Activated CD8-positive, alpha-beta T cell treated with anti-CD3 and anti-CD28 coated beads, Interleukin-2, amount 10 ng/mL, durations not matched to agents 7 days and 5 days (primary cell): ENCODE measurements around the gene NELFB. TPM values are rescaled to one million over a fixed set of nuclear protein-coding genes. Genes with fewer than 3 reads are reported as not detected.

ENCODE experiments used
- ATAC-seq: fragments of 150-1000 bp; cut with Tn5 transposase; one replicate; pipeline ENCODE4 v1.10.0; 2021; ENCODE audit warnings: moderate library complexity
- CTCF ChIA-PET: fragments of 350-600 bp; sonication (Branson Sonifier 250); formaldehyde crosslinking; loops from one replicate; lab custom pipeline; 2021; ENCODE audit warnings: antibody characterized with exemption; lab: Charles Lee
- POLR2A ChIA-PET: fragments of 350-600 bp; sonication (Branson Sonifier 250); formaldehyde crosslinking; loops from one replicate; lab custom pipeline; 2021; ENCODE audit warnings: antibody characterized with exemption; lab: Charles Lee
- DNase-seq: peaks from one replicate; pipeline ENCODE4 v3.0.0-alpha.2; 2020
- H3K27ac Mint-ChIP-seq: one replicate; pipeline ENCODE4 v1.8.0; 2021; ENCODE audit warnings: mild to moderate bottlenecking, mixed read lengths
- H3K27me3 Mint-ChIP-seq: one replicate; pipeline ENCODE4 v1.8.0; 2021; ENCODE audit warnings: low read depth, mixed read lengths
- H3K36me3 Mint-ChIP-seq: one replicate; pipeline ENCODE4 v1.8.0; 2021; ENCODE audit warnings: low read depth, mixed read lengths
- H3K4me1 Mint-ChIP-seq: one replicate; pipeline ENCODE4 v1.8.0; 2021; ENCODE audit warnings: low read depth, mixed read lengths
- H3K4me3 Mint-ChIP-seq: one replicate; pipeline ENCODE4 v1.8.0; 2021; ENCODE audit warnings: mild to moderate bottlenecking, mixed read lengths
- H3K9me3 Mint-ChIP-seq: one replicate; pipeline ENCODE4 v1.8.0; 2022; ENCODE audit warnings: mixed read lengths; ENCODE audit not compliant: insufficient read depth
- total RNA-seq, 2 experiments: library from RNA; stranded (reverse); gene quantifications; one replicate each; pipeline ENCODE4 v1.2.3, GENCODE V29; 2021

The NELFB gene
- total RNA-seq, 2 experiments from 2014 or later: 68.6 to 68.8 TPM

DNA sequence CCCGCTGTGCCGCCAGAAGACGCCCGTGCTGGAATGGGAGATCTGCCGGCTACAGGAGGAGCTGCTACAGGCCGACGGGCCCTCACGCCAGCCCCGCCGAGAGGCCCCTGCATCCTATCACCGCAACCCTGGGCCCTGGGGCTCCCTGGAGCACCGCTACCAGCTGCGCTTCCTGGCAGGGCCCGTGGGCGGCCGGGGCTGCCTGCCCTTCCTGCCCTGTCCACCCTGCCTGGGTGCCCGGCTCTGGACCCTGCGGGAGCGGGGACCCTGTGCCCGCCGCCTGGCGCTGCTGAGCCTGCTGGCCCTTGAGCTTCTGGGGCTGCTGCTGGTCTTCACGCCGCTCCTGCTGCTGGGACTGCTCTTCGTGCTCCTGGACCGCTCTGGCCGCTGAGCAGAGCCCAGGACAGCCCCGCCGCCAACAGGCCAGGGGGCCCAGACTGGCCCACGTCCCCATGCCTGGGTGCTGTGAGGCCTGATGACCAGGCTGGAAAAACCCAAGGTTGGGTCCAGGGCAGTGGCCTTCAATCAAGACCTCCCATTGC, 36.8 kb upstream of the NELFB start:
- no peaks in the 10 kb centered on the region for H3K27me3 Mint-ChIP-seq
- no peaks in the 10 kb centered on the region for H3K9me3 Mint-ChIP-seq
- no peak overlapping the region for H3K4me3 Mint-ChIP-seq
- ChIA-PET CTCF (interaction anchor here (1.4 kb wide), 1 partner anchor 29 kb away, joined by 5 read pairs; the partner anchor contains the start of genes ANAPC2 and SSNA1), POLR2A (no interaction called here)
- no peak for DNase-seq
- H3K27ac Mint-ChIP-seq: no peak overlapping the region
- H3K36me3 Mint-ChIP-seq: no peaks in the 10 kb centered on the region
- H3K4me1 Mint-ChIP-seq: peaks cover 7% of the 10 kb centered on the region
- no peak for ATAC-seq

GRCh38 chr9:137218754-137219271, 36.3 kb upstream of the NELFB start:
- CTCF ChIA-PET: interaction anchor here (1.4 kb wide), 1 partner anchor 30 kb away, joined by 5 read pairs; the partner anchor contains the start of genes ANAPC2 and SSNA1

GRCh38 chr9:137219757-137220316, 35.3 kb upstream of the NELFB start:
- Mint-ChIP-seq H3K4me1 (peaks cover 9% of the 10 kb centered on the region), H3K36me3 (no peaks in the 10 kb centered on the region), H3K9me3 (no peaks in the 10 kb centered on the region), H3K27ac (no peak overlapping the region), H3K4me3 (no peak overlapping the region), H3K27me3 (no peaks in the 10 kb centered on the region)
- DNase-seq: no peak
- no peak for ATAC-seq
- ChIA-PET CTCF (interaction anchor here (1.4 kb wide), 1 partner anchor 31 kb away, joined by 5 read pairs; the partner anchor contains the start of genes ANAPC2 and SSNA1), POLR2A (interaction anchor here (1.5 to 2.1 kb wide), 3 partner anchors 15 to 21 kb away, joined by 4 to 6 read pairs (median 5); partner anchors contain the start of genes TPRN and TUBB4B)

More at GRCh38 chr9:137218754-137219271, 36.3 kb upstream of the NELFB start:
- ATAC-seq (no peak), DNase-seq (no peak)
- Mint-ChIP-seq H3K36me3 (no peaks in the 10 kb centered on the region), H3K27me3 (no peaks in the 10 kb centered on the region), H3K27ac (no peak overlapping the region), H3K9me3 (no peaks in the 10 kb centered on the region), H3K4me1 (peaks cover 7% of the 10 kb centered on the region), H3K4me3 (no peak overlapping the region)
- POLR2A ChIA-PET: interaction anchor here (1.5 kb wide), 1 partner anchor 14 kb away, joined by 4 read pairs; no protein-coding TSS in a partner anchor

DNA sequence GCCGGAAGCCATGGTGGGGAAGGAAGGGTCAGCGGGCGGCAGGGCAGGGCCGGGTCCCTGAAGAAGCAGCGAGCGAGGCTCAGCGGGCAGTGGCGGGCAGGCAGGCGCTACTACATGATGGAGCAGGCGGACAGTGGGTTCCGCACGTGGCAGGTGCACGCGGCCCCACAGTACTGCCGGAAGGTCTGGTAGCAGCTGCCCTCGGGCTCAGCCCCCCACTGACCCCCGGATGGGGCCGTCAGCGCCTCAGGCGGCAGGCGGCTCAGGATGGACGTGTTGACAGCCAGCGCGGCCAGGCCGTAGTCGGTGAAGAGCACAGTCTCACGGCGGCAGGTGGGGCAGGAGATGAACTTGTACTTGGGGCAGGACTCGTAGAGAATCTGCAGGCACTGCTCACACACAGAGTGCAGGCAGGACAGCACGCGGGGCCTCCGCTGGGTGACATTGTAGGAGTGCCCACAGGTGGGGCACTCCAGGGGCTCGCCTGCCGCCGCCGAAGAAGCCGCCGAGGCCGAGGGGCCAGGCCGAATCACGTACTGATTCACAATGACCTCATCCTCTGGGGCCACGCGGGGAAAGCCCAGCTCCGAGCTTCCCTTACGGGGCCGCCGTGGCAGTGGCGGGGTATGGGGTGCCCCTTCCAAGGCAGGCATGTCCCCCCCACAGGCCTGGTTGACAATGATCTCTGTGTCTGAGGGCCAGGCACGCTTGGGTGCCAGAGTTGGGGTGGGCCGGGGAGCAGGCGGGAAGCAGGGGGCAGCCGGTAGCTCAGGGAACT, 34.6 kb upstream of the NELFB start:
- Mint-ChIP-seq H3K27ac (no peak overlapping the region), H3K27me3 (no peaks in the 10 kb centered on the region), H3K4me1 (peaks cover 16% of the 10 kb centered on the region), H3K4me3 (peak overlapping the region; percentile 55), H3K36me3 (no peaks in the 10 kb centered on the region), H3K9me3 (no peaks in the 10 kb centered on the region)
- CTCF ChIA-PET: no interaction called here
- POLR2A ChIA-PET: interaction anchor here (1.5 to 2.1 kb wide), 3 partner anchors 16 to 20 kb away, joined by 4 to 6 read pairs (median 5); partner anchors contain the start of genes TPRN and TUBB4B
- ATAC-seq: no peak
- no peak for DNase-seq

DNA sequence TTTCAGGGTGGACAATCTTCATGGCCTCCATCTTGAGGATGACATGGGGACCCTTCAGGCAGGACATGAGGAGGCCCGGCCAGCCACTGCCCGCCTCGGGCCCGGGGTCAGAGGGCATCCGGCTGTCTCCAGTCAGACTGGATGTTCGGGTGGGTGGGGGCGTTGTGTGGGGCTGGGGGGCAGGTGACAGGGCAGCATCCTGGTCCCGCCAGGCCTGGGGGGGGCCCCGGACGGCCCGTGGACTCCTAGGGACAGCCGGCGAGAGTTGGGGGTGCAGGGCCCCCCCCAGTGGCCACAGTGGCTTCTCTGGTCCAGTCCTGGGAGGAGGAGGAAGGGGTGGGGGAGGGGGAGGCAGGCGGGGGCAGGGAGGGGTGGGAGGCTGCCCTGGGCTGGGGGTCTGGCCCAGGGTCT, 34.0 kb upstream of the NELFB start:
- Mint-ChIP-seq H3K4me1 (peaks cover 16% of the 10 kb centered on the region), H3K9me3 (no peaks in the 10 kb centered on the region), H3K27ac (no peak overlapping the region), H3K36me3 (no peaks in the 10 kb centered on the region), H3K27me3 (no peaks in the 10 kb centered on the region), H3K4me3 (peak overlapping the region; percentile 55)
- ChIA-PET CTCF (no interaction called here), POLR2A (interaction anchor here (2.1 kb wide), 1 partner anchor 19 kb away, joined by 6 read pairs; the partner anchor contains the start of gene TUBB4B)
- DNase-seq: no peak
- no peak for ATAC-seq

GRCh38 chr9:137221506-137222111, 33.5 kb upstream of the NELFB start:
- Mint-ChIP-seq H3K9me3 (no peaks in the 10 kb centered on the region), H3K27me3 (no peaks in the 10 kb centered on the region), H3K36me3 (no peaks in the 10 kb centered on the region), H3K4me1 (peaks cover 16% of the 10 kb centered on the region), H3K4me3 (peak overlapping the region; percentile 36), H3K27ac (no peak overlapping the region)
- ATAC-seq: no peak
- POLR2A ChIA-PET: interaction anchor here (1.4 to 3.7 kb wide), 4 partner anchors 15 to 33 kb away, joined by 4 to 28 read pairs (median 9); partner anchors contain the start of genes ANAPC2, NDOR1, SSNA1 and TMEM203
- CTCF ChIA-PET: no interaction called here
- DNase-seq: no peak

DNA sequence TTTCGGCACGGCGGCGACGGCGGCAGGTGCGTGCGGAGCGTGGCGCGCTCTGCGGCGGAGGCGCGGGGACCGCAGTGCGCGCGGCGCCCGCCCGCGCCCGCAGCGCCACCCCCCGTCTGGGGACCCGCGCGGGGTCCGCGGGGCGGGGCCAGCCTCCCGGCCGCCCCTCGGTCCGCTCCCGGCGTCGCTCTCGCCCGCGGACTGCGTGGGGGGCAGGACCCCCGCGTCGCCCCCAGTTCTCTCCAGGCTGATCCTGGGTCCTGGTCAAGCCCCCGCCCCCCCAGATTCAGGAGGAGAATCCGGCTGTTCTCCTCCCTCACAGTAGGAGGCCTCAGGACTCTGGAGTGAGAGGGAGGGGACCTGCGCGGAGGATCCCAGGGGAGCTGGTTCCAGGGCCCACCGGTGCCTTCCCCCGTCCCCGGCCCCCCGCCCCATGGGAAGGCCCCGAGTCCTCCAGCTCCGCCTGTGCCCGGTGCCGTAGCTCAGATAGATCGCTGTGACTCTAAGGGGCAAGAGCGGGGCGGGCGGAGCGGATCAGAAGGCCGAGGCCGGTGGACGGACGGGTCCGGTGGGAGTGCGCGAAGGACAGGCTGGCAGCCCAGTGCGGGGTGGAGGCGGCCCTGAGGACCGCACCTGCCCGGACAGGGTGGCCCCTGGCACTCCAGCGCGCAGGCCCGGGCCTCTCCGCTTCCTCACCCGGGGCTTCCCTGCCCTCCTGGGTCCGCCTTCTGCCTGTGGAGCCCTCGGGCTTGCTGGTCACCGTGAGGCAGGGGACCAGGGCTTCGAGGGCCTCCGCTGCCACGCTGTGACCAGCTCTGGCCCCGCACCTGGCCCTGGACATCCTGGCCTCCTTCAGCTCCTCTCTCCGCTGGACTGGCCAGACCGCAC, 32.7 kb upstream of the NELFB start, which contains the start of gene RNF208:
Gene RNF208, minus strand, starts transcription at position 51 of the 888 bp plus-strand sequence. CDS start 1,028 bp downstream, outside the sequence.
- POLR2A ChIA-PET: interaction anchor here (0.6 to 3.7 kb wide), 12 partner anchors 14 to 135 kb away, joined by 3 to 28 read pairs (median 6); partner anchors contain the start of genes ANAPC2, MAN1B1, NDOR1 and NELFB

DNA sequence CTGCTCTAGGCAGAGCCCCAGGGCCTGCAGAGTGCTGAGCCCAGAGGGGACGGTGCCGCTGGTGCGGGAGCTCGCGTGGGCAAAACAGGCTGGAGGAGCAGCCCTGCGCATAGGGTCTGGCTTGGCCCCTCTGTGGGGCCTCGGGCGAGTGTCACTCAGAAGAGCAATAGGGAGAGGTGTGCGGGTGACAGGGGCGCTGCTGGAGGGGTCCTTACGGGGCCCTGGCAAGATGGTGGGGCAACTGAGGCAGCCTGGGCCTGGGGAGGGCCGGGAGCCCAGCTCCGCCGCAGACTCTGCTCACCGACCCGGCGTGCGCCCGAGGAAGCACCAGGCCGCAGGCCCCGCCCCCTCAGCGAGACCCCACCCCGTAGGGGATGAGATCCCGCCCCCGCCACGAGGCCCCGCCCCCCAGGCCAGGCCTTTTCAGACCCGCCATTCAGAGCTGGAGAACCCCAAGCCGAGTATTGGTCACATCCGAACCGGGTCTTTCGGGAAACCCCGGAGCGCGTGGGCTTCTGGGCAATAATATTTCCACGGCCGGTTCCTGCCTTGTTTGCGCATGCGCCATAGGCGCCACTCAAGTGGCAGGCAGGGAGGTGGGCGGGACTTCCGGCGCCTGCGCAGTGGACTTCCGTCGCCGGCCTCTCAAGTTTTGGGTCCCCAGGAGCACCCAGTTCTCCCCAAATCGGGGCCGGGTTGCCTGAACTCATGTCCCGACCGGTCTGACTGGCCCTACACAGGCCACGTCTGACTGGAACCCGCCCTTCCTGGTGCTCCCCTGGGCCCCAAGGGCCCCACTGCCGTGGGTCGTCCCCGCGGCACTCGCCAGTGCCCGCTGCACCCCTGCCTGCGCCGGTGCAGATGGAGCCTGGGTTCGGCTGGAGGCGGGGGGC, 31.8 kb upstream of the NELFB start:
- H3K36me3 Mint-ChIP-seq: no peaks in the 10 kb centered on the region

More for the DNA sequence above, 32.7 kb upstream of the NELFB start, which contains the start of gene RNF208:
- no peaks in the 10 kb centered on the region for H3K27me3 Mint-ChIP-seq
- H3K27ac Mint-ChIP-seq: peak within 1 kb of the TSS; percentile 87
- no peak for DNase-seq
- no peaks in the 10 kb centered on the region for H3K36me3 Mint-ChIP-seq
- H3K4me3 Mint-ChIP-seq: peak within 1 kb of the TSS; percentile 80
- H3K9me3 Mint-ChIP-seq: no peaks in the 10 kb centered on the region
- ATAC-seq: no peak
- H3K4me1 Mint-ChIP-seq: peaks cover 16% of the 10 kb centered on the region
- CTCF ChIA-PET: interaction anchor here (0.9 to 6.7 kb wide), 9 partner anchors 14 to 176 kb away, joined by 3 to 73 read pairs (median 4); partner anchors contain the start of genes ANAPC2, SSNA1, TOR4A and TPRN

More for the DNA sequence above, 31.8 kb upstream of the NELFB start:
- Mint-ChIP-seq H3K4me1 (peaks cover 19% of the 10 kb centered on the region), H3K4me3 (peak overlapping the region; percentile 80), H3K27ac (peak overlapping the region; percentile 87), H3K9me3 (no peaks in the 10 kb centered on the region), H3K27me3 (no peaks in the 10 kb centered on the region)
- CTCF ChIA-PET: interaction anchor here (0.6 to 6.7 kb wide), 14 partner anchors 13 to 177 kb away, joined by 3 to 73 read pairs (median 4); partner anchors contain the start of genes ANAPC2, NDOR1, SSNA1 and TMEM203
- POLR2A ChIA-PET: interaction anchor here (0.6 to 3.7 kb wide), 16 partner anchors 13 to 247 kb away, joined by 3 to 28 read pairs (median 4); partner anchors contain the start of genes ANAPC2, MAN1B1, NDOR1 and NELFB
- peak; percentile 90 for ATAC-seq
- DNase-seq: peak; percentile 98
